HL-60 (cell line): Measurements from ENCODE around the gene CDH15.

Experiments used
- DNase-seq, 2 experiments: peaks; one replicate each; pipeline ENCODE4 v3.0.0-alpha.2; 2010 to 2020; ENCODE audit warnings: low read depth in 1 of 2, low spot score in 1 of 2
- H3K27ac ChIP-seq: fragments of 250-450 bp; sonication (Bioruptor Pico); replicated peaks from 2 replicates; pipeline ENCODE4 v1.5.1; 2020; ENCODE audit warnings: mild to moderate bottlenecking, moderate library complexity
- H3K27me3 ChIP-seq: fragments of 250-450 bp; sonication (Bioruptor Pico); 2 replicates; pipeline ENCODE4 v1.5.1; 2021; ENCODE audit warnings: mild to moderate bottlenecking, moderate library complexity; ENCODE audit not compliant: insufficient read depth, poor library complexity, severe bottlenecking
- H3K4me3 ChIP-seq: replicated peaks from 2 replicates; pipeline ENCODE4 v1.5.1; 2011; ENCODE audit warnings: mild to moderate bottlenecking, control low read depth, low read length; ENCODE audit not compliant: insufficient read depth
- CTCF ChIP-seq: IDR thresholded peaks from one replicate; pipeline ENCODE4 v1.5.1; 2011; ENCODE audit warnings: low read length, control low read depth, inconsistent platforms; ENCODE audit not compliant: insufficient read depth
- GABPA ChIP-seq: IDR thresholded peaks from 2 replicates; pipeline ENCODE4 v1.6.1; 2012; ENCODE audit warnings: low read depth
- POLR2AphosphoS5 ChIP-seq: IDR thresholded peaks from 2 replicates; pipeline ENCODE4 v1.6.1; 2012; ENCODE audit warnings: low read depth
- REST ChIP-seq: IDR thresholded peaks from 2 replicates; pipeline ENCODE4 v1.6.1; 2012; ENCODE audit warnings: low read depth; ENCODE audit not compliant: insufficient replicate concordance
- SPI1 ChIP-seq: IDR thresholded peaks from 2 replicates; pipeline ENCODE4 v1.6.1; 2012; ENCODE audit warnings: low read depth, mild to moderate bottlenecking, borderline replicate concordance
- long read RNA-seq: library from polyadenylated mRNA; unstranded; transcript quantifications from one replicate; pipeline ENCODE4 v2.0.0, GENCODE V29; 2020

CDH15 gene
- long read RNA-seq: 0 reads

GRCh38 chr16:89171216-89172170, at the start of gene CDH15:
CDH15 (plus strand) TSS chr16:89171748; CDS start chr16:89171832, 84 bp downstream.
- Histone ChIP-seq H3K4me3 (peak within 1 kb of the TSS; percentile 15), H3K27me3 (no peaks in the 10 kb centered on the region), H3K27ac (no peak within 1 kb of the TSS)
- no peak for TF ChIP-seq SPI1
- no peak for TF ChIP-seq POLR2AphosphoS5
- no peak for TF ChIP-seq CTCF
- peak; percentile 78 to 86 for DNase-seq

GRCh38 chr16:89122322-89122851, 49.2 kb upstream of the CDH15 start:
- no peak for DNase-seq
- Histone ChIP-seq H3K4me3 (no peak overlapping the region), H3K27ac (no peak overlapping the region), H3K27me3 (no peaks in the 10 kb centered on the region)
- TF ChIP-seq CTCF (no peak), POLR2AphosphoS5 (no peak), REST (no peak), GABPA (no peak), SPI1 (no peak)

GRCh38 chr16:89123001-89123830, 48.3 kb upstream of the CDH15 start:
- no peak overlapping the region for H3K4me3 ChIP-seq
- H3K27me3 ChIP-seq: no peaks in the 10 kb centered on the region
- DNase-seq: no peak
- no peak overlapping the region for H3K27ac ChIP-seq
- TF ChIP-seq SPI1: no peak
- no peak for TF ChIP-seq GABPA

GRCh38 chr16:89123831-89124100, 47.8 kb upstream of the CDH15 start:
- DNase-seq: no peak
- H3K4me3 ChIP-seq: no peak overlapping the region
- TF ChIP-seq SPI1: no peak
- no peak for TF ChIP-seq CTCF
- no peak for TF ChIP-seq REST
- no peak for TF ChIP-seq GABPA
- no peak for TF ChIP-seq POLR2AphosphoS5
- no peaks in the 10 kb centered on the region for H3K27me3 ChIP-seq
- no peak overlapping the region for H3K27ac ChIP-seq
